ENCODE data around the gene UGT1A1. TPM values are rescaled to one million over a fixed set of nuclear protein-coding genes. Genes with fewer than 3 reads are reported as not detected.

UGT1A1 gene
- total RNA-seq, 1 donor from 2014 or later, result under 0.01 TPM

DNA sequence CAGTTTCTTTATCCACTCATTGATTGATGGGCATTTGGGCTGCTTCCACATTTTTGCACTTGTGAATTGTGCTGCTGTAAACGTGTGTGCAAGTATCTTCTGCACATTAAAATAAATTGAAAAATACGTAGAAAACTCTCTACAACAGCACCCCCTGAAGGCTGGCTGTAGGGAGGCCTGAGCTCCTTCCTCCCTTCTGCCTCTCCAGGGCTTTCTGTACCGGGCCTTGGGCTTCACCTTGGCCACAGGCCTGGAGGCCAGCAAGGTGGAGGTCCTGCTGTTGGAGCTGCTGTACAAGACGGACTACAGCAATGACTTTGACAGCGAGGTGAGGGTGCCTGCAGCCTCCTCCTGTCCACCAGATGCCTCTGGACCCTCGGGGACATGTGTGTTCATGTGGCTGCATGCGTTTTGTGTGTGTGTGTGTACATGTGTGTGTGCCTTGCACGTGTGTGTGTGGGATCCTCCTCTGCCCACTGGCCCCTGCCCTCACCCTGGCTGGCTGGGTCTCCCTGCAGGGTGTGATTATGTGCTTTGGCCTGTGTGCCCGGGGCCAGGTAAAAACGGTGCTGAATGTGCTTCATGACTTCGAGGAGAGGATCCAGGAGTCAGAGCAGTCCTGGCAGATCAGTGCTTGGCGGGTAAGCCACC is 47.3 kb downstream of the UGT1A1 start:
- no peak for FAIRE-seq

DNA sequence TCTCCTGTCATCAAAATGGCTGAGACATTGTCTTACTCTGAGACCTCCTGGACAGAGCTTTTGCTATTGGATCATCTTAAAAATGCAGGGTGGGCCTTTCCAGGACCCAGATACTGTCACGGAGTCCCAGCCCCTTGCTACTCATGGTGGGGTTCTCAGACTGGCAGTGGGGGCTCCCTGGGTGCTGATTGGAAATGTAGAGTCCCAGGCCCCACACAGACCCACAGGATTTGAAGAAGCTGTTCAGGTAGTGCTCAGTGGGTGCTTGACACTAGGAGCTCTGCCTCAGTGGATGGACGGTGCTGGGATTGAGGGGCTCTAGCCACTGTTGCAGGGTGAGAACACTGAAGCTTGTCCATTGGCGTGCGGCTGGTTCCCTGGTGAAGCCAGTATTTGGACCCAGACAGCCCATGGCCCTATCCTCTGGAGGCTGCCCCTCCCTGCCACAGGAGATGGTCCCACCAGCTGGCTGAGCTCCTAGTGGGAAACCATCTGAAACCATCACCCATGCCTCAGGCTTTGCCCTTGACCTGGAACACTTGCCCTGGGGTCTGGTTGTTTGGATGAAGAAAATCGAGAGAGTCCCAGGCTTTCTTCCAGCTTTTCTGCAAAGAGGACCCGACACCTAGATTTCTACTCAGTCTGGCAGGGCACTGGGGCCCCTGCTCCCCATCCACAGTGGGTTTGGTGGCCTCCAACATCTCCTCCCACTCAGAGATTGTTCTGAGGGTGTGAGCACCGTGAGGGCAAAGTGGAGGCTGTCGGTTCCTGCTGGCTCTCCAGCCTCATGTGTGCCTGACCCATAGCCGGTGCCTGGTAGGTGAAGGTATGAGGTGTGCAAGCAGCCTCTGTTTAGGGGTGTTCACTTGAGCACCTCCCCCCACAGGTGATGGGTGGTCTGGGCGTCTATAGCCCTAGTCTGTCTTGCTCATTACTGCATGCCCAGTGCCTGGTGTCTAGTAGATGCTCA is 48.2 kb downstream of the UGT1A1 start:
- no peak for FAIRE-seq
- H3K27me3 ChIP-seq (ENCODE audit: control insufficient read depth, insufficient read depth, low read length), result peaks cover 5% of the 10 kb centered on the region

More for the DNA sequence above, 47.3 kb downstream of the UGT1A1 start:
- no peaks in the 10 kb centered on the region for H3K36me3 ChIP-seq (ENCODE audit: control insufficient read depth, insufficient read depth, low read length)
- TF ChIP-seq, protein P1, sequence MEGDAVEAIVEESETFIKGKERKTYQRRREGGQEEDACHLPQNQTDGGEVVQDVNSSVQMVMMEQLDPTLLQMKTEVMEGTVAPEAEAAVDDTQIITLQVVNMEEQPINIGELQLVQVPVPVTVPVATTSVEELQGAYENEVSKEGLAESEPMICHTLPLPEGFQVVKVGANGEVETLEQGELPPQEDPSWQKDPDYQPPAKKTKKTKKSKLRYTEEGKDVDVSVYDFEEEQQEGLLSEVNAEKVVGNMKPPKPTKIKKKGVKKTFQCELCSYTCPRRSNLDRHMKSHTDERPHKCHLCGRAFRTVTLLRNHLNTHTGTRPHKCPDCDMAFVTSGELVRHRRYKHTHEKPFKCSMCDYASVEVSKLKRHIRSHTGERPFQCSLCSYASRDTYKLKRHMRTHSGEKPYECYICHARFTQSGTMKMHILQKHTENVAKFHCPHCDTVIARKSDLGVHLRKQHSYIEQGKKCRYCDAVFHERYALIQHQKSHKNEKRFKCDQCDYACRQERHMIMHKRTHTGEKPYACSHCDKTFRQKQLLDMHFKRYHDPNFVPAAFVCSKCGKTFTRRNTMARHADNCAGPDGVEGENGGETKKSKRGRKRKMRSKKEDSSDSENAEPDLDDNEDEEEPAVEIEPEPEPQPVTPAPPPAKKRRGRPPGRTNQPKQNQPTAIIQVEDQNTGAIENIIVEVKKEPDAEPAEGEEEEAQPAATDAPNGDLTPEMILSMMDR (IDR thresholded peaks at IDR 0.05; ENCODE audit: insufficient read depth, low read length, severe bottlenecking), result no peak
- H3K4me3 ChIP-seq (ENCODE audit: low read depth, low read length), result no peak overlapping the region
- DNase-seq (ENCODE audit: low read depth), result no peak
- peaks cover 5% of the 10 kb centered on the region for H3K27me3 ChIP-seq (ENCODE audit: control insufficient read depth, insufficient read depth, low read length)

DNA sequence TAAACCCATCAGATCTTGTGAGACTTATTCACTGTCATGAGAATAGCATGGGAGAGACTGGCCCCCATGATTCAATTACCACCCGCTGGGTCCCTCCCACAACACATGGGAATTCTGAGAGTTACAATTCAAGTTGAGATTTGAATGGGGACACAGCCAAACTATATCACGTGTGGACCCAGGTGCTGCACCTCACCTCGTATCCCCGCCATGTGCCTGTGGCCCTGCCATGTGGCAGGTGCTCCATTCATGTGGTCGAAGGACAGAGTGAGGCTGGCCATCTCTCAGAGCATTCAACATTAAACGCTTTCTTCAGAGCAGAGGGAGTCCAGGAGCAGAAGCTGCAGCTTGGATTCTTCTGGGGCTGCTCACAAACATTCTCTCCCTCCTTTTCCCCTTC is 50.3 kb downstream of the UGT1A1 start:
- Histone ChIP-seq H3K36me3 (ENCODE audit: control insufficient read depth, insufficient read depth, low read length) (no peaks in the 10 kb centered on the region), H3K4me3 (ENCODE audit: low read depth, low read length) (no peak overlapping the region), H3K27me3 (ENCODE audit: control insufficient read depth, insufficient read depth, low read length) (peaks cover 7% of the 10 kb centered on the region)
- TF ChIP-seq, protein P1 (IDR thresholded peaks at IDR 0.05; ENCODE audit: insufficient read depth, low read length, severe bottlenecking), result no peak
- FAIRE-seq (no peak), DNase-seq (ENCODE audit: low read depth) (no peak)

More for the DNA sequence above, 48.2 kb downstream of the UGT1A1 start:
- DNase-seq (ENCODE audit: low read depth), result no peak
- no peaks in the 10 kb centered on the region for H3K36me3 ChIP-seq (ENCODE audit: control insufficient read depth, insufficient read depth, low read length)
- TF ChIP-seq, protein P1 (IDR thresholded peaks at IDR 0.05; ENCODE audit: insufficient read depth, low read length, severe bottlenecking), result no peak
- no peak overlapping the region for H3K4me3 ChIP-seq (ENCODE audit: low read depth, low read length)

DNA sequence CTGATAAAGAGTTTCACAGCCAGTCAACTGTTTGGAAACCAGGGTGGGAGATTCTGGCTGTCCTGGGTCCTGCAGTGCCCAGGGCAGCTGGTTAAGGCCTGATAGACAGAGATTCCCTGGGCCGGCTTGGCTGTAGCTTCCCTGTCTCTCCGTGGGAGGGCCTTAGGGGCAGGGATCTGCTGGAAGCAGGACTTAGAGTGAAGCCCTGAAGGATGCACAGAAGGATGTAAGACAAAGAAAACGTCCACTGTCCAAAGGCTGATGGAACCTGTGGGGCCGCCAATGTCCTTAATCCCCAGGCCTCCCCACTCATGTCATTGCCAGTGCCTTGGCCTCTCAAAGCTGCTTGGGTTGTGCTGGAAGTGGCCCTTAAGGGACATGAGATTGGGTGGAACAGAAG is 51.0 kb downstream of the UGT1A1 start:
- DNase-seq (ENCODE audit: low read depth) (no peak), FAIRE-seq (no peak)
- TF ChIP-seq, protein P1 (IDR thresholded peaks at IDR 0.05; ENCODE audit: insufficient read depth, low read length, severe bottlenecking), result no peak
- no peak overlapping the region for H3K4me3 ChIP-seq (ENCODE audit: low read depth, low read length)
- H3K36me3 ChIP-seq (ENCODE audit: control insufficient read depth, insufficient read depth, low read length), result no peaks in the 10 kb centered on the region
- H3K27me3 ChIP-seq (ENCODE audit: control insufficient read depth, insufficient read depth, low read length), result peaks cover 7% of the 10 kb centered on the region

DNA sequence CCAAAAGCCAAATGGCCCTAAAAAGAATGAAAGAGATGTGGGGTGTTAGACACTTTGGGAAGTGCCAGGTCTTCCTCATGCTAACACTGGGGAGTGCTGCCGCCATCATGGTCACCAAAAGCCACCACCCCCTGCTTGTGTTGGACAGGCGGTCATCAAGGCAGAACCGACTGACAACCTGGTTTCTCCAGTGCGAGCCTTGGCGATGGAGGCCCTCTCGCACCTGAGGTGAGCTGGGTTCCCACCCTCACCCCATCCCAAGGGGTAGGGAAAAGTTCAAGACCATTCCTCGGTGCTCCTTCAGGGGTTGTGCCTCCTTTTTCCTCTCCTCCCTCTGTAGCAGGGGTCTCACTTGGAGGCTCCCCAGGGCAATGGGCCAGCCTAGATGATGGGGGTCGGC is 51.7 kb downstream of the UGT1A1 start:
- DNase-seq (ENCODE audit: low read depth) (no peak), FAIRE-seq (no peak)
- TF ChIP-seq, protein P1 (IDR thresholded peaks at IDR 0.05; ENCODE audit: insufficient read depth, low read length, severe bottlenecking), result no peak
- peaks cover 7% of the 10 kb centered on the region for H3K27me3 ChIP-seq (ENCODE audit: control insufficient read depth, insufficient read depth, low read length)
- no peaks in the 10 kb centered on the region for H3K36me3 ChIP-seq (ENCODE audit: control insufficient read depth, insufficient read depth, low read length)
- H3K4me3 ChIP-seq (ENCODE audit: low read depth, low read length), result no peak overlapping the region

Measured in bronchial epithelial cell (primary cell).